H1 (cell line): ENCODE data around the gene ANK3.

ENCODE experiments used
- CTCF ChIP-seq, 3 experiments: IDR thresholded peaks; 1 replicate in 2 of 3; 2 replicates in 1 of 3; pipeline versions ENCODE4 v1.5.1 to v1.6.1; 2011; ENCODE audit warnings: low read length in 3 of 3, mild to moderate bottlenecking in 3 of 3, inconsistent platforms in 2 of 3, low read depth in 1 of 3, moderate library complexity in 1 of 3; ENCODE audit not compliant: insufficient read depth in 1 of 3; ENCODE audit errors: control extremely low read depth in 1 of 3
- EZH2 ChIP-seq: fragments of 200-600 bp; sonication (generic); IDR thresholded peaks from 2 replicates; pipeline ENCODE4 v1.7.1; 2012; ENCODE audit warnings: low read depth, mild to moderate bottlenecking, moderate library complexity, low read length, inconsistent platforms; ENCODE audit not compliant: severe bottlenecking
- KDM1A ChIP-seq: fragments of 200-600, 300-600 bp; sonication (generic); IDR thresholded peaks from 2 replicates; pipeline ENCODE4 v1.7.1; 2016; ENCODE audit warnings: mild to moderate bottlenecking, low read length, borderline replicate concordance
- POLR2A ChIP-seq, 2 experiments: IDR thresholded peaks; 1 replicate in 1 of 2; 2 replicates in 1 of 2; pipeline ENCODE4 v1.6.1; 2011; ENCODE audit warnings: low read depth in 2 of 2, low read length in 2 of 2, mild to moderate bottlenecking in 2 of 2; ENCODE audit errors: control extremely low read depth in 1 of 2
- POLR2AphosphoS5 ChIP-seq: IDR thresholded peaks from 2 replicates; pipeline ENCODE4 v1.6.1; 2011; ENCODE audit warnings: low read depth, low read length
- RAD21 ChIP-seq, 2 experiments: IDR thresholded peaks in 1 of 2; conservative IDR thresholded peaks in 1 of 2; 2 replicates each; pipeline ENCODE4 v1.6.1; 2011; ENCODE audit warnings: low read depth in 2 of 2, low read length in 2 of 2, improper control_type of control experiment in 1 of 2, inconsistent platforms in 1 of 2, mild to moderate bottlenecking in 1 of 2, moderate library complexity in 1 of 2
- RFX5 ChIP-seq: IDR thresholded peaks from 2 replicates; pipeline ENCODE4 v1.6.1; 2011; ENCODE audit warnings: low read depth, low read length, improper control_type of control experiment, borderline replicate concordance
- RNF2 ChIP-seq: fragments of 200-900, 300-1000 bp; sonication (generic); IDR thresholded peaks from 2 replicates; pipeline ENCODE4 v1.7.1; 2016; ENCODE audit warnings: borderline replicate concordance, low read depth, mild to moderate bottlenecking, antibody characterized with exemption, low read length; ENCODE audit not compliant: poor library complexity, severe bottlenecking; ENCODE audit errors: missing control alignments
- SIN3A ChIP-seq, 2 experiments: IDR thresholded peaks in 1 of 2; conservative IDR thresholded peaks in 1 of 2; 2 replicates each; pipeline ENCODE4 v1.6.1; 2011 to 2012; ENCODE audit warnings: low read length in 2 of 2, improper control_type of control experiment in 1 of 2, low read depth in 1 of 2, mild to moderate bottlenecking in 1 of 2
- SP1 ChIP-seq: IDR thresholded peaks from 2 replicates; pipeline ENCODE4 v1.6.1; 2011; ENCODE audit warnings: low read depth, low read length
- SP4 ChIP-seq: IDR thresholded peaks from 2 replicates; pipeline ENCODE4 v1.6.1; 2012; ENCODE audit warnings: low read length, inconsistent platforms
- USF2 ChIP-seq: IDR thresholded peaks from 2 replicates; pipeline ENCODE4 v1.6.1; 2011; ENCODE audit warnings: low read length, improper control_type of control experiment
- ZNF274 ChIP-seq: IDR thresholded peaks from 2 replicates; pipeline ENCODE4 v1.7.0; 2012; ENCODE audit warnings: low read length, borderline replicate concordance; ENCODE audit errors: extremely low read depth
- TF ChIP-seq, protein P1 (sequence below): IDR thresholded peaks from 2 replicates; pipeline ENCODE4 v1.6.1; 2012; ENCODE audit warnings: inconsistent platforms

DNA sequence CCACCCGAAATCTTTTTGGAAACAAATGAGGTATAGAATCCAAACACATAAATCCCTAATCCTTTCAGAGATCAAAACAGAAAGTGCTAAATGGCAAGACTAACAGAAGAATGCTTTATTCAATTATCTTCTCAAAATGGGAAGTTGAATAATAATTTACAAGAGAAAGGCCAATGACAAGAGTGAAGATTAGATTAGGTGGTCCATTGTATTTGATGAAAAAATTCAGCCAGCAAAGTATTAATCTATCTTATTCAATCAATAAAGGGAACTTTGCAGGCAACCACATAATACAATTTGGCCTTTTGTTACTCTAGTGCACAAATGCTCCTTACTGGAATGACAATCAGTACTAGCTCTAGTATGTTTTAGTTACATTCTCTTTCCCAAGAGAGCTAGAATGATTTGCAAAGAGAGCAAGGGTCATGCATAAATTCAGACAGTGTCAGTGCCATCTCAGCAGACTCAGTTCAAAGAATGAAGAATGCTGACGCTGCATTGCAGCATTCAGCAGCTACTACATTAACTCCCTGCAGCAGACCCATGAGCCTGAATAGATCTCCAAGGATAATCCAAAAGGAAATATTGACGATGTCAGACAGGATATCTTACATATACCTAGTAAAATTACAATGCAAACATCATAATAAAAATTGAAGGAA is 131.8 kb downstream of the ANK3 start:
- TF ChIP-seq KDM1A = no peak
- no peak for TF ChIP-seq RAD21 (IDR thresholded peaks at IDR 0.05 in 1 of 2, conservative IDR thresholded peaks at IDR 0.05 in 1 of 2; ENCODE audit: low read depth in 2 of 2, low read length in 2 of 2)
- TF ChIP-seq POLR2A (IDR thresholded peaks at IDR 0.05; ENCODE audit: control extremely low read depth in 1 of 2, low read depth in 2 of 2, low read length in 2 of 2) = no peak
- TF ChIP-seq, protein P1, sequence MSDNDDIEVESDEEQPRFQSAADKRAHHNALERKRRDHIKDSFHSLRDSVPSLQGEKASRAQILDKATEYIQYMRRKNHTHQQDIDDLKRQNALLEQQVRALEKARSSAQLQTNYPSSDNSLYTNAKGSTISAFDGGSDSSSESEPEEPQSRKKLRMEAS = no peak
- no peak for TF ChIP-seq CTCF (IDR thresholded peaks at IDR 0.05; ENCODE audit: control extremely low read depth in 1 of 3, insufficient read depth in 1 of 3, low read depth in 1 of 3, low read length in 3 of 3)
- TF ChIP-seq SP1 = no peak
- no peak for TF ChIP-seq EZH2
- no peak for TF ChIP-seq ZNF274
- TF ChIP-seq POLR2AphosphoS5 = no peak
- TF ChIP-seq RNF2 = no peak
- TF ChIP-seq USF2 = no peak
- TF ChIP-seq SIN3A (conservative IDR thresholded peaks at IDR 0.05 in 1 of 2, IDR thresholded peaks at IDR 0.05 in 1 of 2; ENCODE audit: low read depth in 1 of 2, low read length in 2 of 2) = no peak
- TF ChIP-seq SP4 = no peak
- TF ChIP-seq RFX5 = no peak
